OCI-LY7 (cell line): ENCODE data around the gene OR56A3. TPM values are rescaled to one million over a fixed set of nuclear protein-coding genes. Genes with fewer than 3 reads are reported as not detected.

Experiments
- BruUV-seq: library from RNA; stranded (reverse); fragments of 400-500 nt; replicated peaks from 2 replicates; lab custom pipeline; 2021; lab: Mats Ljungman, UMichigan
- CTCF ChIA-PET: fragments of 300-600 bp; sonication (Branson Sonifier 250); formaldehyde crosslinking; loops from one replicate; lab custom pipeline; 2022; ENCODE audit warnings: antibody characterized with exemption; ENCODE audit not compliant: unreplicated experiment; lab: Charles Lee
- POLR2A ChIA-PET: fragments of 300-600 bp; sonication (Branson Sonifier 250); formaldehyde crosslinking; loops from one replicate; lab custom pipeline; 2022; ENCODE audit warnings: antibody characterized with exemption; lab: Charles Lee
- DNase-seq: peaks from one replicate; pipeline ENCODE4 v3.0.0-alpha.2; 2015; ENCODE audit warnings: low spot score
- H2AFZ ChIP-seq: fragments of 200-600 bp; sonication (generic), shearing (Covaris generic); 2 replicates; pipeline ENCODE4 v1.6.1; 2014; ENCODE audit warnings: mild to moderate bottlenecking, antibody characterized with exemption, low read length, moderate library complexity
- H3K27ac ChIP-seq: fragments of 200-600 bp; sonication (generic); 2 replicates; pipeline ENCODE4 v1.5.1; 2014; ENCODE audit warnings: mixed run types, low read depth, mild to moderate bottlenecking, moderate library complexity, low read length, inconsistent platforms; ENCODE audit not compliant: poor library complexity, severe bottlenecking
- H3K36me3 ChIP-seq: fragments of 200-600 bp; sonication (generic); 2 replicates; pipeline ENCODE4 v1.6.1; 2014; ENCODE audit warnings: mild to moderate bottlenecking, antibody characterized with exemption, low read length, moderate library complexity, mixed read lengths; ENCODE audit not compliant: insufficient read depth
- H3K4me1 ChIP-seq: fragments of 200-600 bp; sonication (generic); 2 replicates; pipeline ENCODE4 v1.5.1; 2014; ENCODE audit warnings: mild to moderate bottlenecking, low read length; ENCODE audit not compliant: insufficient read depth, poor library complexity, severe bottlenecking
- H3K4me2 ChIP-seq: fragments of 200-600 bp; sonication (generic); 2 replicates; pipeline ENCODE4 v1.6.1; 2014; ENCODE audit warnings: mild to moderate bottlenecking, low read length
- H3K4me3 ChIP-seq: fragments of 200-600 bp; sonication (generic); 2 replicates; pipeline ENCODE4 v1.5.1; 2014; ENCODE audit warnings: mild to moderate bottlenecking, low read depth, low read length; ENCODE audit not compliant: poor library complexity, severe bottlenecking
- H3K79me2 ChIP-seq: fragments of 200-600 bp; sonication (generic); 2 replicates; pipeline ENCODE4 v1.6.1; 2016; ENCODE audit warnings: low read depth, mild to moderate bottlenecking, low read length, moderate library complexity, mixed read lengths; ENCODE audit not compliant: insufficient read depth
- H3K9me2 ChIP-seq: fragments of 200-600 bp; sonication (generic); 2 replicates; pipeline ENCODE4 v1.6.1; 2016; ENCODE audit warnings: mild to moderate bottlenecking, low read length, mixed read lengths; ENCODE audit not compliant: insufficient read depth
- H3K9me3 ChIP-seq: fragments of 200-600 bp; sonication (generic); 2 replicates; pipeline ENCODE4 v1.6.1; 2014; ENCODE audit warnings: mild to moderate bottlenecking, mixed run types, low read length, mixed read lengths
- H4K20me1 ChIP-seq: fragments of 200-600 bp; sonication (generic); 2 replicates; pipeline ENCODE4 v1.6.1; 2014; ENCODE audit warnings: mild to moderate bottlenecking, antibody characterized with exemption, low read length, moderate library complexity, mixed read lengths; ENCODE audit not compliant: insufficient read depth
- CTCF ChIP-seq: fragments of 200-600 bp; sonication (generic); conservative IDR thresholded peaks from 2 replicates; pipeline ENCODE4 v1.5.1; 2014; ENCODE audit warnings: mild to moderate bottlenecking, antibody characterized with exemption, low read length, moderate library complexity, mixed read lengths
- EZH2phosphoT487 ChIP-seq: fragments of 200-600 bp; sonication (generic); IDR thresholded peaks from 2 replicates; pipeline ENCODE4 v1.6.1; 2018; ENCODE audit warnings: low read depth, borderline replicate concordance, mild to moderate bottlenecking, mixed run types, antibody characterized with exemption, low read length, moderate library complexity, mixed read lengths
- intact Hi-C: fragments of 100-400 bp; cut with micrococcal nuclease; formaldehyde crosslinking; loops from one replicate; pipeline ENCODE4 v1.10.0; 2022; ENCODE audit not compliant: unreplicated experiment
- total RNA-seq, 2 experiments: library from RNA; depleted of rRNA in 1 of 2; stranded (reverse); fragments of >200 nt in 1 of 2; shearing (Covaris generic) in 1 of 2; gene quantifications; 2 replicates each; pipeline ENCODE4 v1.2.3, GENCODE V29; 2014 to 2022

Gene OR56A3
- total RNA-seq, 2 experiments from 2014 or later = not detected

DNA sequence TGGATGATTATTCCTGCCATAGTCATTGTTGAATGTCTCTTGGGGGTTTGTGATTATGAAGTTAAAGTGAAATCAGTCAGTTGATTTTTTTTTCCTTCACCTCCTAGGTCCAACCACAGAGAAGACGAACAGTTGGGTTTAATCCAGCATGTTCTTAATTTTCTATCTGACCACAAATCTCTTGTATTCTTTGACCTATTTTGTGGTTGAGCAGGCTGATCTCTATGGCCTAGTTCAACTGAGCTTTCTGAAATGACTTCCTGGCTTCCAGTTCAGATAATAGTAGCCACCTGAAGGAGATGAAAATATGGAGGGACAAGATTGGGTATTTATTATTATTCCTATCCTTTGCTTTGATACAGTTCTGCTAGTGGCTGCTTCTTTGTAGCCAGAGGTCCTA lies 31.5 kb downstream of the OR56A3 start:
- Histone ChIP-seq H2AFZ (no peak overlapping the region), H3K79me2 (no peaks in the 10 kb centered on the region), H3K36me3 (no peaks in the 10 kb centered on the region), H3K4me1 (no peaks in the 10 kb centered on the region), H3K9me3 (no peaks in the 10 kb centered on the region), H3K4me3 (no peak overlapping the region), H3K4me2 (no peak overlapping the region), H3K27ac (no peak overlapping the region), H4K20me1 (no peaks in the 10 kb centered on the region), H3K9me2 (no peaks in the 10 kb centered on the region)
- CTCF ChIA-PET = no interaction called here
- POLR2A ChIA-PET = interaction anchor here (0.6 kb wide), 1 partner anchor 1481 kb away, joined by 5 read pairs; no protein-coding TSS in a partner anchor
- no peak for DNase-seq
- intact Hi-C loops = loop anchor here (10.0 kb wide), 1 partner anchor 59 kb away; no protein-coding TSS in a partner anchor
- no peak for TF ChIP-seq EZH2phosphoT487
- no peak for TF ChIP-seq CTCF
- no TSS peak for BruUV-seq

GRCh38 chr11:5983443-5983842 lies 41.4 kb downstream of the OR56A3 start:
- POLR2A ChIA-PET = no interaction called here
- H3K36me3 ChIP-seq = no peaks in the 10 kb centered on the region
- no peak overlapping the region for H3K4me2 ChIP-seq
- no peak overlapping the region for H3K4me3 ChIP-seq
- CTCF ChIA-PET = no interaction called here
- H3K9me2 ChIP-seq = no peaks in the 10 kb centered on the region
- H3K9me3 ChIP-seq = no peaks in the 10 kb centered on the region
- no peaks in the 10 kb centered on the region for H4K20me1 ChIP-seq
- BruUV-seq = no TSS peak
- no peak overlapping the region for H3K27ac ChIP-seq
- no peak overlapping the region for H2AFZ ChIP-seq
- no peaks in the 10 kb centered on the region for H3K79me2 ChIP-seq
- intact Hi-C loops = no loop called here
- no peaks in the 10 kb centered on the region for H3K4me1 ChIP-seq
- DNase-seq = no peak
- TF ChIP-seq CTCF (no peak; the same call in 1 of the 2 replicates), EZH2phosphoT487 (no peak)

- no peaks in the 10 kb centered on the region for H3K4me1 ChIP-seq
- ChIA-PET CTCF (no interaction called here), POLR2A (no interaction called here)
- TF ChIP-seq EZH2phosphoT487 (no peak), CTCF (no peak)
- no peak within 1 kb of the TSS for H3K4me3 ChIP-seq
- no peak within 1 kb of the TSS for H3K4me2 ChIP-seq
- H3K36me3 ChIP-seq = no peaks in the 10 kb centered on the region
- BruUV-seq = no TSS peak
- no peaks in the 10 kb centered on the region for H3K9me2 ChIP-seq
- intact Hi-C loops = no loop called here
- H3K27ac ChIP-seq = no peak within 1 kb of the TSS
- DNase-seq = no peak
- no peaks in the 10 kb centered on the region for H4K20me1 ChIP-seq
- no peak within 1 kb of the TSS for H2AFZ ChIP-seq
- no peaks in the 10 kb centered on the region for H3K9me3 ChIP-seq
- H3K79me2 ChIP-seq = no peaks in the 10 kb centered on the region
These were observed 44.8 kb downstream of the OR56A3 start, which contains the start of gene OR52L1 for GRCh38 chr11:5986885-5987284. OR52L1 (minus strand) TSS chr11:5986985; CDS start chr11:5986930, 55 bp downstream.
